Small intestine (tissue), 16 donors: ENCODE results near the gene LYZL2. TPM values are rescaled to one million over a fixed set of nuclear protein-coding genes. Genes with fewer than 3 reads are reported as not detected.
"Not testable (repeated sequence)": the region's sequence is repeated elsewhere in the genome, so short reads cannot be mapped to it uniquely, and the experiment has no call there.

Experiments used
- DNase-seq, 2 donors: peaks; one replicate each; pipeline versions ENCODE4 v3.0.0 to v3.0.0-alpha.2; 2013
- FAIRE-seq: peaks from 2 replicates; lab custom pipeline; 2012; peaks lifted over from hg19 to GRCh38; lab: Jason Lieb, UNC
- H3K27ac ChIP-seq, 3 donors: one replicate each; pipeline ENCODE4 v1.5.1; 2013; ENCODE audit warnings: low read length in 2 of 3, mild to moderate bottlenecking in 2 of 3, control low read depth in 1 of 3, inconsistent platforms in 1 of 3, low read depth in 1 of 3, moderate library complexity in 1 of 3
- H3K27me3 ChIP-seq, 3 donors: one replicate each; pipeline ENCODE4 v1.6.1; 2013; ENCODE audit warnings: low read length in 3 of 3, inconsistent platforms in 1 of 3; ENCODE audit not compliant: control insufficient read depth in 3 of 3, insufficient read depth in 3 of 3
- H3K36me3 ChIP-seq, 3 donors: one replicate each; pipeline ENCODE4 v1.6.1; 2013; ENCODE audit warnings: low read length in 3 of 3, inconsistent platforms in 1 of 3, low read depth in 1 of 3, mild to moderate bottlenecking in 1 of 3, moderate library complexity in 1 of 3; ENCODE audit not compliant: control insufficient read depth in 3 of 3, insufficient read depth in 2 of 3
- H3K4me1 ChIP-seq, 3 donors: one replicate each; pipeline ENCODE4 v1.6.1; 2013; ENCODE audit warnings: low read length in 2 of 3, inconsistent platforms in 1 of 3, low read depth in 1 of 3, mild to moderate bottlenecking in 1 of 3, moderate library complexity in 1 of 3; ENCODE audit not compliant: control insufficient read depth in 3 of 3, insufficient read depth in 2 of 3
- H3K4me3 ChIP-seq, 3 donors: one replicate each; pipeline ENCODE4 v1.5.1; 2013; ENCODE audit warnings: low read length in 3 of 3, control low read depth in 1 of 3, inconsistent platforms in 1 of 3, low read depth in 1 of 3, mild to moderate bottlenecking in 1 of 3, moderate library complexity in 1 of 3
- H3K9me3 ChIP-seq, 2 donors: one replicate each; pipeline ENCODE4 v1.6.1; 2013; ENCODE audit warnings: low read depth in 1 of 2, low read length in 1 of 2; ENCODE audit not compliant: control insufficient read depth in 2 of 2, insufficient read depth in 1 of 2
- WGBS, 3 donors: extraction: QIAGEN DNeasy Blood & Tissue Kit; methylation state at CpG; one replicate each; pipeline ENCODE4 v1.1.7; 2013; 5-methylcytosine and 5-hydroxymethylcytosine counted together
- long read RNA-seq, 10 donors: transcript quantifications; one replicate each; lab custom pipeline, GENCODE V29; 2026
- polyA plus RNA-seq, 4 donors: library from polyadenylated mRNA; stranded (reverse) in 3 of 4; unstranded in 1 of 4; fragments of 200-250 nt in 3 of 4; fragments of 120-200 nt in 1 of 4; gene quantifications; one replicate each; pipeline versions ENCODE4 v1.2.1 to v1.2.3, GENCODE V29; 2013
- donor health status: healthy with polysubstance abuse.
- donor health status: control.
- donor health status: control.
- donor health status: Bipolar disorder and iron deficiency.
- donor health status: healthy.

Gene LYZL2
- not detected for polyA plus RNA-seq
- long read RNA-seq, donor 1, result 0 reads
- long read RNA-seq, donor 2, result 0 reads
- long read RNA-seq, donor 3, result 0 reads
- long read RNA-seq, donor 4, result 0 reads
- long read RNA-seq, donor 5, result 0 reads
- long read RNA-seq, donor 6, result 0 reads
- long read RNA-seq, donor 7, result 0 reads
- long read RNA-seq, donor 8, result 0 reads
- long read RNA-seq, donor 9, result 0 reads
- long read RNA-seq, donor 10, result 0 reads

- Histone ChIP-seq H3K4me1 (no peaks in the 10 kb centered on the region), H3K27ac (no peak within 1 kb of the TSS), H3K36me3 (no peaks in the 10 kb centered on the region), H3K9me3 (no peaks in the 10 kb centered on the region), H3K27me3 (no peaks in the 10 kb centered on the region), H3K4me3 (no peak within 1 kb of the TSS)
- FAIRE-seq (no peak), DNase-seq (no peak)
- 77 to 83% (median 81%) methylated on average over 6 of the region's 6 CpGs for WGBS, 3 donors
Observed at GRCh38 chr10:30629653-30630052, at the start of gene LYZL2. Gene LYZL2 (minus strand): TSS chr10:30629753. CDS start chr10:30626915, 2,838 bp downstream.

DNA sequence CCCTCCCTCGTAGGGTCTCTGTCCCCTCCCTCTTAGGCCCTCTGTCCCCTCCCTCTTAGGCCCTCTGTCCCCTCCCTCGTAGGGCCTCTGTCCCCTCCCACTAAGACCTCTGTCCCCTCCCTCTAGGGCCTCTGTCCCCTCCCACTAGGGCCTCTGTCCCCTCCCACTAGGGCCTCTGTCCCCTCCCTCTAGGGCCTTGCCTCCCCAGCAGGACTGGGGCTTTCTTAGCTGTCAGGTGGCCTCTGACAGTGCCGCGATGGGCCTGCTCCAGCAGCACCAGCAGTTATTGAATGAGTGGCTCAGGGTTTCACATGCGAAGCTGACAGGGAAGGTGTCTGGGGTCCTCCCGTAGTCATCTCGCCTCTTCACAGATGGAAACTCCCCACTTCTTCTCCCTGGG, 48.1 kb upstream of the LYZL2 start:
- H3K4me3 ChIP-seq, H3K27ac ChIP-seq, H3K27me3 ChIP-seq, H3K36me3 ChIP-seq, FAIRE-seq, H3K9me3 ChIP-seq, DNase-seq, H3K4me1 ChIP-seq: not testable (repeated sequence)
- 55 to 63% (median 56%) methylated on average over 2 to 5 of the region's 7 CpGs for WGBS, 3 donors

DNA sequence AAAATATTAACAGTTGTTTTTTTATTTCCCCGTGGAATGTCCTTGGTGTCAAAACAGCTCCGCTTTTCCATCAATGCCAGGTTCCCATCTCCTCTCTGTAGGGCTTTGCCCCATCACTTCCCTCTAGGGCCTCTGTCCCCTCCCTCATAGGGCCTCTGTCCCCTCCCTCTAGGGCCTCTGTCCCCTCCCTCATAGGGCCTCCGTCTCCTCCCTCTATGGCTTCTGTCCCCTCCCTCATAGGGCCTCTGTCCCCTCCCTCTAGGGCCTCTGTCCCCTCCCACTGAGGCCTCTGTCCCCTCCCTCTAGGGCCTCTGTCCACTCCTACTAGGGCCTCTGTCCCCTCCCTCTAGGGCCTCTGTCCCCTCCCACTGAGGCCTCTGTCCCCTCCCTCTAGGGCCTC, 47.6 kb upstream of the LYZL2 start:
- H3K9me3 ChIP-seq, FAIRE-seq, H3K27me3 ChIP-seq, H3K4me3 ChIP-seq, H3K36me3 ChIP-seq, DNase-seq, H3K27ac ChIP-seq, H3K4me1 ChIP-seq: not testable (repeated sequence)
- WGBS, 3 donors, result 52 to 74% (median 70%) methylated on average over 3 of the region's 3 CpGs

GRCh38 chr10:30675791-30676718, 46.5 kb upstream of the LYZL2 start:
- Histone ChIP-seq H3K36me3 (no peaks in the 10 kb centered on the region), H3K4me1 (no peaks in the 10 kb centered on the region), H3K4me3 (no peak overlapping the region), H3K9me3 (peaks cover 0 to 2% of the 10 kb centered on the region in 2 donors), H3K27me3 (peaks cover 0 to 2% (median 0%) of the 10 kb centered on the region in 3 donors), H3K27ac (no peak overlapping the region)
- 55 to 70% (median 57%) methylated on average over 11 of the region's 13 CpGs for WGBS, 3 donors
- FAIRE-seq, result no peak
- no peak for DNase-seq

GRCh38 chr10:30674796-30675195, 45.2 kb upstream of the LYZL2 start:
- Histone ChIP-seq H3K27me3 (peaks cover 0 to 2% (median 0%) of the 10 kb centered on the region in 3 donors), H3K27ac (no peak overlapping the region), H3K4me3 (no peak overlapping the region), H3K9me3 (peaks cover 0 to 2% of the 10 kb centered on the region in 2 donors), H3K36me3 (no peaks in the 10 kb centered on the region), H3K4me1 (no peaks in the 10 kb centered on the region)
- 69 to 84% (median 71%) methylated on average over 6 of the region's 6 CpGs for WGBS, 3 donors
- no peak for DNase-seq
- no peak for FAIRE-seq

DNA sequence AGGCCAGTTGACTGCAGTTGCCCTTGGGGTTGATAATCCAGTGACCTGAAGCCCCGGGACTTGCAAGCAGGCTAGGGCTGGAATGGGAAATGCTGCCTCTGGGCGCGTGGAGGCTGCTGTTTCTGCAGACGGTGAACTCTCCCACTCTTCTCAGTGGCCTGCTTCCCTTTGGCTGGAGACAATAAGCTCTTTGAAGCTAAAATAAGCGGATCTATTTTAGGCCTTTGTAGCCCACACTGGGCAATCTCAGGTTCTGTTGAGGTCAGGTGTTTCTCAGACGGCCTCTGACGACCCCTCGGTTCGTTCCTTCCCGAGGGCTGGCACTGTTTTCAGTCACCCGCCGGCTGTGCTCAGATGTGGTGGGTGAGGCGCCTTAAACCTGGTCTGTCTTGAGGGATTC, 43.7 kb upstream of the LYZL2 start:
- H3K27ac ChIP-seq, FAIRE-seq, H3K4me3 ChIP-seq, H3K36me3 ChIP-seq, H3K4me1 ChIP-seq, H3K27me3 ChIP-seq, DNase-seq, H3K9me3 ChIP-seq: not testable (repeated sequence)
- 74 to 91% (median 83%) methylated on average over 5 to 8 of the region's 13 CpGs for WGBS, 3 donors

- H3K9me3 ChIP-seq, H3K36me3 ChIP-seq, H3K27me3 ChIP-seq, DNase-seq, H3K4me3 ChIP-seq, FAIRE-seq, H3K27ac ChIP-seq, H3K4me1 ChIP-seq: not testable (repeated sequence)
- WGBS, 3 donors, result 82 to 93% (median 87%) methylated on average over 4 of the region's 4 CpGs
Observed at GRCh38 chr10:30672338-30672737, 42.8 kb upstream of the LYZL2 start.

GRCh38 chr10:30671026-30671616, 41.6 kb upstream of the LYZL2 start:
- FAIRE-seq (no peak), DNase-seq (peak; percentile 63 to 69)
- H3K4me1 ChIP-seq, result no peaks in the 10 kb centered on the region
- no peak overlapping the region for H3K27ac ChIP-seq
- H3K4me3 ChIP-seq, result no peak overlapping the region
- H3K27me3 ChIP-seq, result peaks cover 0 to 2% (median 0%) of the 10 kb centered on the region in 3 donors
- 36 to 37% (median 37%) methylated on average over 11 of the region's 11 CpGs for WGBS, 3 donors
- no peaks in the 10 kb centered on the region for H3K9me3 ChIP-seq
- H3K36me3 ChIP-seq, result no peaks in the 10 kb centered on the region
